Keratinocyte (primary cell): Measurements from ENCODE around the gene ZNF516. TPM values are rescaled to one million over a fixed set of nuclear protein-coding genes. Genes with fewer than 3 reads are reported as not detected.

Experiments
- DNase-seq: peaks from one replicate; pipeline ENCODE4 v3.0.0-alpha.2; 2011; ENCODE audit warnings: low read depth, missing footprints, low spot score
- FAIRE-seq: peaks from 2 replicates; lab custom pipeline; 2011; peaks lifted over from hg19 to GRCh38; lab: Jason Lieb, UNC
- H2AFZ ChIP-seq: 2 replicates; pipeline ENCODE4 v1.6.0; 2012; ENCODE audit warnings: low read length, control low read depth, inconsistent platforms; ENCODE audit not compliant: control insufficient read depth
- H3K27ac ChIP-seq: 2 replicates; pipeline ENCODE4 v1.5.1; 2011; ENCODE audit warnings: low read length; ENCODE audit not compliant: control insufficient read depth, insufficient read depth
- H3K27me3 ChIP-seq: 3 replicates; pipeline ENCODE4 v1.6.0; 2011; ENCODE audit warnings: low read length; ENCODE audit not compliant: control insufficient read depth, insufficient read depth; ENCODE audit errors: extremely low read depth
- H3K36me3 ChIP-seq, 2 experiments: 2 replicates in 1 of 2; 3 replicates in 1 of 2; pipeline ENCODE4 v1.5.1; 2011; ENCODE audit warnings: low read length in 2 of 2, mild to moderate bottlenecking in 1 of 2; ENCODE audit not compliant: control insufficient read depth in 2 of 2, insufficient read depth in 2 of 2; ENCODE audit errors: extremely low read depth in 1 of 2
- H3K4me1 ChIP-seq: 3 replicates; pipeline ENCODE4 v1.5.1; 2011; ENCODE audit warnings: low read length; ENCODE audit not compliant: control insufficient read depth, insufficient read depth; ENCODE audit errors: extremely low read depth
- H3K4me2 ChIP-seq: 3 replicates; pipeline ENCODE4 v1.6.0; 2011; ENCODE audit warnings: low read depth, low read length; ENCODE audit not compliant: control insufficient read depth, insufficient read depth; ENCODE audit errors: extremely low read depth
- H3K4me3 ChIP-seq, 3 experiments: fragments of 200-600 bp in 1 of 3; sonication (generic) in 1 of 3; 2 replicates in 2 of 3; 3 replicates in 1 of 3; pipeline ENCODE4 v1.5.1; 2011 to 2016; ENCODE audit warnings: low read length in 3 of 3, mild to moderate bottlenecking in 3 of 3, control low read depth in 2 of 3, inconsistent platforms in 1 of 3, low read depth in 1 of 3, mixed read lengths in 1 of 3, mixed run types in 1 of 3, moderate library complexity in 1 of 3; ENCODE audit not compliant: control insufficient read depth in 2 of 3, insufficient read depth in 2 of 3; ENCODE audit errors: extremely low read depth in 1 of 3
- H3K79me2 ChIP-seq: 2 replicates; pipeline ENCODE4 v1.6.0; 2012; ENCODE audit warnings: low read length; ENCODE audit not compliant: control insufficient read depth, insufficient read depth
- H3K9ac ChIP-seq: 3 replicates; pipeline ENCODE4 v1.6.0; 2011; ENCODE audit warnings: low read length; ENCODE audit not compliant: control insufficient read depth, insufficient read depth; ENCODE audit errors: extremely low read depth
- H3K9me1 ChIP-seq: 3 replicates; pipeline ENCODE4 v1.6.0; 2011; ENCODE audit warnings: low read length; ENCODE audit not compliant: control insufficient read depth, insufficient read depth; ENCODE audit errors: extremely low read depth
- H3K9me3 ChIP-seq: 2 replicates; pipeline ENCODE4 v1.5.1; 2012; ENCODE audit warnings: low read depth, low read length; ENCODE audit not compliant: control insufficient read depth
- H4K20me1 ChIP-seq: 3 replicates; pipeline ENCODE4 v1.6.0; 2011; ENCODE audit warnings: low read length; ENCODE audit not compliant: control insufficient read depth, insufficient read depth; ENCODE audit errors: extremely low read depth
- CTCF ChIP-seq, 3 experiments: IDR thresholded peaks in 1 of 3; conservative IDR thresholded peaks in 1 of 3; optimal IDR thresholded peaks in 1 of 3; 2 replicates in 2 of 3; 3 replicates in 1 of 3; pipeline versions ENCODE3 to v1.5.1; 2011; ENCODE audit warnings: low read length in 3 of 3, mild to moderate bottlenecking in 3 of 3, moderate library complexity in 2 of 3, control low read depth in 1 of 3, inconsistent platforms in 1 of 3; ENCODE audit not compliant: insufficient read depth in 2 of 3; ENCODE audit errors: extremely low read depth in 1 of 3
- EZH2 ChIP-seq: IDR thresholded peaks from one replicate; pipeline ENCODE4 v1.6.1; 2012; ENCODE audit warnings: inconsistent platforms, mild to moderate bottlenecking, low read length, moderate library complexity
- dilution Hi-C: fragments of 300-500 bp; cut with MboI; formaldehyde crosslinking; loops from one replicate; pipeline ENCODE4 v1.7.0; 2020; ENCODE audit warnings: low sequenced_read_pairs; ENCODE audit not compliant: extremely low pct_ligation_motif_present
- polyA plus RNA-seq, 5 experiments: library from polyadenylated mRNA; depleted of rRNA in 3 of 5; stranded (reverse) in 3 of 5; stranded (forward) in 1 of 5; unstranded in 1 of 5; fragments of >200 nt; gene quantifications; 1 replicate in 1 of 5; 2 replicates in 3 of 5; 3 replicates in 1 of 5; pipeline versions ENCODE4 v1.2.1 to v1.2.3, GENCODE V29; 2011 to 2012; ENCODE audit warnings: missing spikeins in 2 of 5, low read depth in 1 of 5, low replicate concordance in 1 of 5

Gene ZNF516
- polyA plus RNA-seq, 1 donor (not counting 4 experiments of a cell fraction or from before 2014, with no cell fraction given) = 9.3 TPM

- H3K79me2 ChIP-seq = peaks cover 84% of the 10 kb centered on the region
- H3K9me3 ChIP-seq = no peaks in the 10 kb centered on the region
- no peak overlapping the region for H2AFZ ChIP-seq
- H3K4me3 ChIP-seq = no peak overlapping the region
- DNase-seq (no peak), FAIRE-seq (no peak)
- peaks cover 28% of the 10 kb centered on the region for H3K4me1 ChIP-seq
- H3K4me2 ChIP-seq = no peak overlapping the region
- TF ChIP-seq CTCF (optimal IDR thresholded peaks at IDR 0.05 in 1 of 3, IDR thresholded peaks at IDR 0.05 in 1 of 3, conservative IDR thresholded peaks at IDR 0.05 in 1 of 3; ENCODE audit: extremely low read depth in 1 of 3, insufficient read depth in 2 of 3, low read length in 3 of 3) = no peak
- no peak for TF ChIP-seq EZH2
- no peaks in the 10 kb centered on the region for H3K27me3 ChIP-seq
- no peak overlapping the region for H3K9ac ChIP-seq
- H4K20me1 ChIP-seq = peaks cover 20% of the 10 kb centered on the region
- dilution Hi-C loops = no loop called here
- H3K27ac ChIP-seq = no peak overlapping the region
- H3K36me3 ChIP-seq = peaks cover 0 to 1% of the 10 kb centered on the region in 2 experiments
- H3K9me1 ChIP-seq = peaks cover 2% of the 10 kb centered on the region
Measured at GRCh38 chr18:76449111-76449453, 46.0 kb downstream of the ZNF516 start.

DNA sequence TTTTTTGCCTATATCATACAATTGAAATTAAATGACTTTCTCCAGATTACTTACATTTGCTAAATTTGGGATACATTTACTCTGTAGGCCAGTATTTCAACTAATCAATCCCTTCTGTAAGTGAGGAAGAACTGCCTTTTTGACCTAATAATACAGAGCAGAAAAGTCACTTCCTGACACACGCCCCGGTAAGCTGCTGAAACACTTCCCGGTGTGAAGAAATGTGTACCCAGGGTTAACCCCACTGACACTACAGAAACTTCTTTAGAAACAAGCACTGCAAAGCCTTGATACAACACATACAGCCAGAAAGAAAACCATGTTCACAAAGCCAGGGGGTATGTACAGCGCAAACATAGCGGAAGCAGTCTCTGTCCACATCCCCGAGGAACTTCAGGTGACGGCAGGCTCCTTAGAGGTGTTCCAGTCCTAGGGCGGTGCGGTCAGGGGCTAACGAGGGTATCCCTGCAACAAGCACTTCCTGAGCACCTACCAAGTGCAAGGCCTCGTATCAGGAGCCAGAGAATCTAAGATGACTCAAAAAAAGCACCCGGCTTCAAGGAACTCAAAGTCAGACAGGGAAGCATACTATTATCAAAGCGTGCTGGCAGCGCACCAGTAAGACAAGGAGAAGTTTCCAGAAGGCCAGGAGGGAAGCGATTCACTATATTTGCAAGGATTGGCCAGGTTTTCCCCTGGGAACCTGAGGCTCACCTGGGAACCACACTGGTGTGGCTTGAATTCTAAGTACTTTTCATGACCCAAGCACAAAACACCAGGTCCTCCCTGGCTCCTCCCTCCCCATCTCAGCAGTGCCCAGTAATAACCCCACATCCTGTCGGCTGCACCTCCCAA lies 46.6 kb downstream of the ZNF516 start:
- DNase-seq (no peak), FAIRE-seq (no peak)

More for the DNA sequence above, 46.6 kb downstream of the ZNF516 start:
- H3K4me1 ChIP-seq = peaks cover 28% of the 10 kb centered on the region
- TF ChIP-seq EZH2 = no peak
- TF ChIP-seq CTCF (optimal IDR thresholded peaks at IDR 0.05 in 1 of 3, IDR thresholded peaks at IDR 0.05 in 1 of 3, conservative IDR thresholded peaks at IDR 0.05 in 1 of 3; ENCODE audit: extremely low read depth in 1 of 3, insufficient read depth in 2 of 3, low read length in 3 of 3) = no peak
- H3K9me1 ChIP-seq = peaks cover 2% of the 10 kb centered on the region
- no peaks in the 10 kb centered on the region for H3K27me3 ChIP-seq
- no peak overlapping the region for H3K27ac ChIP-seq
- peaks cover 22% of the 10 kb centered on the region for H4K20me1 ChIP-seq
- H3K9ac ChIP-seq = no peak overlapping the region
- H3K4me2 ChIP-seq = no peak overlapping the region
- H3K79me2 ChIP-seq = peaks cover 86% of the 10 kb centered on the region
- H3K4me3 ChIP-seq = no peak overlapping the region
- dilution Hi-C loops = no loop called here
- H2AFZ ChIP-seq = no peak overlapping the region
- H3K36me3 ChIP-seq = peaks cover 0 to 1% of the 10 kb centered on the region in 2 experiments
- no peaks in the 10 kb centered on the region for H3K9me3 ChIP-seq
